Activated CD8-positive, alpha-beta T cell treated with anti-CD3 and anti-CD28 coated beads for 36 hours (primary cell): ENCODE results near the gene KIF26A. TPM values are rescaled to one million over a fixed set of nuclear protein-coding genes. Genes with fewer than 3 reads are reported as not detected.

Experiments used
- ATAC-seq: fragments of 200-7000 bp; cut with Tn5 transposase; one replicate; pipeline ENCODE4 v1.10.0; 2021; ENCODE audit warnings: mild to moderate bottlenecking, moderate library complexity
- CTCF ChIA-PET: fragments of 350-600 bp; sonication (Branson Sonifier 250); formaldehyde crosslinking; loops from one replicate; lab custom pipeline; 2021; ENCODE audit warnings: antibody characterized with exemption; lab: Charles Lee
- POLR2A ChIA-PET: fragments of 350-600 bp; sonication (Branson Sonifier 250); formaldehyde crosslinking; loops from one replicate; lab custom pipeline; 2021; ENCODE audit warnings: antibody characterized with exemption; lab: Charles Lee
- DNase-seq: peaks from one replicate; pipeline ENCODE4 v3.0.0-alpha.2; 2020
- H3K27ac Mint-ChIP-seq: one replicate; pipeline ENCODE4 v1.8.0; 2021; ENCODE audit warnings: mild to moderate bottlenecking, mixed read lengths
- H3K27me3 Mint-ChIP-seq: one replicate; pipeline ENCODE4 v1.8.0; 2021; ENCODE audit warnings: mixed read lengths
- H3K36me3 Mint-ChIP-seq: one replicate; pipeline ENCODE4 v1.8.0; 2021; ENCODE audit warnings: low read depth, mixed read lengths
- H3K4me1 Mint-ChIP-seq: one replicate; pipeline ENCODE4 v1.8.0; 2021; ENCODE audit warnings: low read depth, mixed read lengths
- H3K4me3 Mint-ChIP-seq: one replicate; pipeline ENCODE4 v1.8.0; 2021; ENCODE audit warnings: mild to moderate bottlenecking, moderate library complexity, mixed read lengths
- H3K9me3 Mint-ChIP-seq: one replicate; pipeline ENCODE4 v1.8.0; 2021; ENCODE audit warnings: mixed read lengths
- intact Hi-C: fragments of 100-400 bp; cut with micrococcal nuclease; formaldehyde crosslinking; loops from one replicate; pipeline ENCODE4 v1.10.0; 2022
- total RNA-seq, 2 experiments: library from RNA; stranded (reverse); gene quantifications; one replicate each; pipeline ENCODE4 v1.2.3, GENCODE V29; 2021
- TF ChIP-seq, protein P1 (sequence below): fragments of 200-600 bp; IDR thresholded peaks from one replicate; pipeline ENCODE4 v1.8.0; 2022; ENCODE audit warnings: antibody characterized with exemption, mild to moderate bottlenecking

KIF26A gene
- total RNA-seq, 2 experiments from 2014 or later = 0.59 to 0.65 TPM

DNA sequence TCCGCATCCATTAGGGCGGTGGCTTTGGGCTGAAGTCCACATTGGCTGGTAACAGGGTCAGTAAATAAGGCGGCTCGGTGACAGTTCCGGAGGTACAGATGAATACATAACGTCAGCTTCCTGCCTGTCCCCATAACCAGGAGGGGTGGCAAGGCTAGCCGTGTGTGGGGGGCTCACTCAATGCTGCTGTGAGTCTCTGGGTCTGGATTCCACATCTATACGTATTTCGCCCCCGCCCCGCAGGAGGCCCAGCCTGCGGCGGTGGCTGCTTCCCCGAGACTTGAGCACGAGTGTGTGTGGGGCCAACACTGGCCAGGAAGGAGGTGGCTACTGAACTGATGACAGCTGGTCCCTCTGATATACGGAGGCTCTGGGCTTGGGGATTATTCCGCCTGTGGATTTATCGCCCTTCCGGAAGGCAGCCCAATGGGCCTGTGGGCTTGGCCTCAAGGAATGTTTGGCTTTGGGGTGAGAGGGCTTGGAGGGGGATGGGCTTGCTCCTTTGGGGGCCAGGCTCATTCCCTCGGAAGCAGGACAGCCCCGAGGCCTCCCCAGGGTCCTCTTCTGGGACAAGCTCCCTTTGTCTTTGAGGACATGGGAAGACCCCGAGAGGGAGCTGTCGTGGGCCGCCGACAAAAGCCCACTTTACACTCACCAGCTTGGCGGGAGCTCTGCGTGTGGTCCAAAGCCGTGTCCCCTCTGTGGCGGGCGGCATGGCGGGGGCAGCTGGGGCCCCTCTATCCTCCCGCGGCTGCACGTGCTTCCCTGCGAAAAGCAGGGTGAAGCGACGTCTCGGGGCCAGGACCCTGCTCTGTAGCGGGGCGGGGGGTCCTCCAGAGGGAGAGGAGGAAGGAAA, 82.1 kb downstream of the KIF26A start:
- peaks cover 13% of the 10 kb centered on the region for H3K27me3 Mint-ChIP-seq
- H3K27ac Mint-ChIP-seq = no peak overlapping the region
- no peaks in the 10 kb centered on the region for H3K9me3 Mint-ChIP-seq
- POLR2A ChIA-PET = no interaction called here
- intact Hi-C loops = no loop called here
- DNase-seq (no peak), ATAC-seq (no peak)
- peaks cover 2% of the 10 kb centered on the region for H3K4me1 Mint-ChIP-seq
- TF ChIP-seq, protein P1, sequence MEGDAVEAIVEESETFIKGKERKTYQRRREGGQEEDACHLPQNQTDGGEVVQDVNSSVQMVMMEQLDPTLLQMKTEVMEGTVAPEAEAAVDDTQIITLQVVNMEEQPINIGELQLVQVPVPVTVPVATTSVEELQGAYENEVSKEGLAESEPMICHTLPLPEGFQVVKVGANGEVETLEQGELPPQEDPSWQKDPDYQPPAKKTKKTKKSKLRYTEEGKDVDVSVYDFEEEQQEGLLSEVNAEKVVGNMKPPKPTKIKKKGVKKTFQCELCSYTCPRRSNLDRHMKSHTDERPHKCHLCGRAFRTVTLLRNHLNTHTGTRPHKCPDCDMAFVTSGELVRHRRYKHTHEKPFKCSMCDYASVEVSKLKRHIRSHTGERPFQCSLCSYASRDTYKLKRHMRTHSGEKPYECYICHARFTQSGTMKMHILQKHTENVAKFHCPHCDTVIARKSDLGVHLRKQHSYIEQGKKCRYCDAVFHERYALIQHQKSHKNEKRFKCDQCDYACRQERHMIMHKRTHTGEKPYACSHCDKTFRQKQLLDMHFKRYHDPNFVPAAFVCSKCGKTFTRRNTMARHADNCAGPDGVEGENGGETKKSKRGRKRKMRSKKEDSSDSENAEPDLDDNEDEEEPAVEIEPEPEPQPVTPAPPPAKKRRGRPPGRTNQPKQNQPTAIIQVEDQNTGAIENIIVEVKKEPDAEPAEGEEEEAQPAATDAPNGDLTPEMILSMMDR = no peak
- CTCF ChIA-PET = no interaction called here
- H3K4me3 Mint-ChIP-seq = no peak overlapping the region
- no peaks in the 10 kb centered on the region for H3K36me3 Mint-ChIP-seq

DNA sequence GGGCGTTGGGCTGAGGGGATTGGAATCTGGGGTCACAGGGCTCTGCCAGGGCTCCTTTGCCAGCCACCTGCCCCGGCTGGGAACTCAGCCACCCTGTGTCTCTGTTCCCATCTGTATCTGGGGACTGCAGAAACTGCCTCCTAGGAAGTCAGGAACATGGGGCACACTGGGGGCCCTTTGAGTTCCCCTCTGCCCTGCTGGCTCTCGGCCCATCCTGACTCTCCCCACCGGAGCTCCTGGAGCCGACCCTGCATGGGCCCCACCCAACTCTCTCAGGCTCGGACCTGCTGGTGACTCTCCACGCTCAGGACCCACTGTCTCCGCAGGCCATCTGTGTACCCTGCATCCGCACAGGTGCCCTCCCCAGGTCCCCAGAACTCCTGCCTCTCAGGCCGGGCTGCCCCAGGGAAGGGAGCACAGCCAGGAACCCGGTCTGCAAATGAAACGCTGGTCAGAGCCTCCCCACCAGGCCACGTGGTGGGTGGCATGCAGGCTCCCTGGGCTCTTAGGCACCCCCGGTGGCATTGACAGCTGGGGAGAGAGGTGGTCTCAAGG, 82.8 kb downstream of the KIF26A start:
- ChIA-PET CTCF (no interaction called here), POLR2A (no interaction called here)
- DNase-seq = no peak
- Mint-ChIP-seq H3K9me3 (no peaks in the 10 kb centered on the region), H3K4me3 (no peak overlapping the region), H3K27me3 (peaks cover 13% of the 10 kb centered on the region), H3K36me3 (no peaks in the 10 kb centered on the region), H3K27ac (no peak overlapping the region), H3K4me1 (peaks cover 2% of the 10 kb centered on the region)
- no peak for ATAC-seq
- TF ChIP-seq, protein P1 = no peak
- intact Hi-C loops = no loop called here

DNA sequence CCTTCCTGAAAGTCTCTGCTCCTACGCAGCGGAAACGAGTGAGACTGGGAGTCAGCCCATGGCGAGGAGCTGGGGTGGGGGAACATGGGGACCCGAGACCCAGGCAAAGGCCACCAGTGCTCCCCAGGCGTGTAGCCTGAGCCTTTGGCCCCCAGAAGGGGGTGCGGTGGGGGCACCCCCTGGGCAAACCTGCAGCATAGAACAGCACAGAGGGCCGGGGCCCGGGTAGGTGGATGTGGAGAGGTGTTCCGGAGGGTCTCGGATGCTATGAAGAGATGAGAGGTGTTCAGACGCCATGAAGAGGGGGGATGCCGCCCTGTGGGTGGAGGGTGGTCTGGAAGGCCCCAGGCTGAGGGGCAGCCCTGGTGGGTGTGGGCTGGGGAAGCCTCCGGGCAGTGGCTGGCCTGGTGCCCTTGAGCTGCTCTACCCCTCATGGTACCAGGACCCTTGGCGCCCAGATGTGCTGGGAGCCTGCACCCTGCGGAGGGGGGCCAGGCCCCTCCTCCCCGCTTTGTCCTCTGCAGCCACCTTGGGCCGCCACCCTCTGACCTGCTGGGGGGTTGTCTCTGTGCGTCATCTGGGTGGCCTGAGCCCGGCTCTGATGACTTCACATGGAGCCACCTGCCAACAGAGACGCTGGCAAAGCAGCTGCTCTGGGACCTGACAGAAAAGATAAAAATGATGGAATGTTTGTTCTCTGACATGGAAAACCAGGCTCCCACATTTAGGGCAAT, 83.4 kb downstream of the KIF26A start:
- ChIA-PET CTCF (no interaction called here), POLR2A (no interaction called here)
- Mint-ChIP-seq H3K36me3 (no peaks in the 10 kb centered on the region), H3K27ac (no peak overlapping the region), H3K27me3 (peaks cover 13% of the 10 kb centered on the region), H3K4me1 (peaks cover 2% of the 10 kb centered on the region), H3K9me3 (no peaks in the 10 kb centered on the region), H3K4me3 (no peak overlapping the region)
- intact Hi-C loops = no loop called here
- ATAC-seq = no peak
- no peak for DNase-seq
- TF ChIP-seq, protein P1 = no peak

DNA sequence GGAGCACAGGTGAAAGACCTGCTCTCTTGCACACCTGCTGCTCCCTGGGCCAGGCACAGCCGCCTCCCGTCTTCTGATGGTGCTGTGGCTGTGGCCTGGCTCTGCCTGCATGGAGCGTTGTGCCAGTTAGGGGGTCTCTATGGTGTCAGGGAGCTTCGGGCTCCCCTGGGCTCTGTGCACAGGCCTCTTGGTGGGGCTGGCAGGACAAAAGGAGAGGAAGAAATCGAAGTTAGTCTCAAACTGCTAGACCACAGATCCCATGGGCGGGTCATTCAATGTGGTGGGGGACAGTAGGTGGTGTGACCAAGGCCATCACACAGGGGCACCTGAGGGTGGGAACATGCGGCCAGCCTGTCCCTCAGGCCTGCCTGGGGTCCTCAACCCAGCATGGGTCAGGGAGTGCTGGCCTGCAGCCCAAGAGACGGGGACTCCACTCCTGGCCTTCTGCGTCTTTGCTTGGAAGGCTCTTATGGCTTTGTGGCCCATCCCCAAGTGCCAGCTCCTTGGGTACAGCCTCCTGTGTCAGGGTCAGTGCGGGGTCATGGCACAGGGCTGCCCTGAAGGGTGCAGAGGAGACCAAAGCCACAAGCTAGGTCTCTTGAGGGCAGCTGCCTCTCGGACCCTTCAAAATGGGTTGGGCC, 84.1 kb downstream of the KIF26A start:
- H3K27ac Mint-ChIP-seq = no peak overlapping the region
- H3K36me3 Mint-ChIP-seq = no peaks in the 10 kb centered on the region
- H3K9me3 Mint-ChIP-seq = no peaks in the 10 kb centered on the region
- CTCF ChIA-PET = no interaction called here
- DNase-seq (no peak), ATAC-seq (no peak)
- TF ChIP-seq, protein P1 = no peak
- no peak overlapping the region for H3K4me3 Mint-ChIP-seq
- peaks cover 7% of the 10 kb centered on the region for H3K4me1 Mint-ChIP-seq
- intact Hi-C loops = no loop called here
- POLR2A ChIA-PET = no interaction called here
- peaks cover 13% of the 10 kb centered on the region for H3K27me3 Mint-ChIP-seq
